ENCODE data around the gene STK17A. TPM values are rescaled to one million over a fixed set of nuclear protein-coding genes. Genes with fewer than 3 reads are reported as not detected.

STK17A gene
- total RNA-seq, 2 experiments from 2014 or later = 25.8 to 28.7 TPM

- H3K4me3 ChIP-seq (ENCODE audit: low read depth, low read length, poor library complexity, severe bottlenecking) = no peak overlapping the region
- DNase-seq (ENCODE audit: low spot score) = no peak
- no peak overlapping the region for H3K4me2 ChIP-seq (ENCODE audit: low read length)
- no peak overlapping the region for H3K27ac ChIP-seq (ENCODE audit: low read depth, low read length, poor library complexity, severe bottlenecking)
- no peaks in the 10 kb centered on the region for H3K4me1 ChIP-seq (ENCODE audit: insufficient read depth, low read length, poor library complexity, severe bottlenecking)
- CTCF ChIA-PET (ENCODE audit: unreplicated experiment) = no interaction called here
- no peaks in the 10 kb centered on the region for H3K9me3 ChIP-seq (ENCODE audit: low read length)
- POLR2A ChIA-PET = no interaction called here
- no peaks in the 10 kb centered on the region for H4K20me1 ChIP-seq (ENCODE audit: insufficient read depth, low read length)
- no peak for TF ChIP-seq CTCF (conservative IDR thresholded peaks at IDR 0.05; ENCODE audit: low read length)
- no peak for TF ChIP-seq EZH2phosphoT487 (IDR thresholded peaks at IDR 0.05; ENCODE audit: borderline replicate concordance, low read depth, low read length)
- H2AFZ ChIP-seq (ENCODE audit: low read length) = no peak overlapping the region
- intact Hi-C loops (cut with micrococcal nuclease; ENCODE audit: unreplicated experiment) = no loop called here
- H3K79me2 ChIP-seq (ENCODE audit: insufficient read depth, low read depth, low read length) = no peaks in the 10 kb centered on the region
- no peaks in the 10 kb centered on the region for H3K9me2 ChIP-seq (ENCODE audit: insufficient read depth, low read length)
- no TSS peak for BruUV-seq (replicated peaks)
- no peaks in the 10 kb centered on the region for H3K36me3 ChIP-seq (ENCODE audit: insufficient read depth, low read length)
Observed at GRCh38 chr7:43559946-43560335, 23.0 kb upstream of the STK17A start.

GRCh38 chr7:43560742-43561330, 22.1 kb upstream of the STK17A start:
- no peak overlapping the region for H2AFZ ChIP-seq (ENCODE audit: low read length)
- no peaks in the 10 kb centered on the region for H3K9me3 ChIP-seq (ENCODE audit: low read length)
- intact Hi-C loops (cut with micrococcal nuclease; ENCODE audit: unreplicated experiment) = no loop called here
- H3K4me1 ChIP-seq (ENCODE audit: insufficient read depth, low read length, poor library complexity, severe bottlenecking) = no peaks in the 10 kb centered on the region
- H3K36me3 ChIP-seq (ENCODE audit: insufficient read depth, low read length) = no peaks in the 10 kb centered on the region
- H3K79me2 ChIP-seq (ENCODE audit: insufficient read depth, low read depth, low read length) = no peaks in the 10 kb centered on the region
- H3K9me2 ChIP-seq (ENCODE audit: insufficient read depth, low read length) = no peaks in the 10 kb centered on the region
- no peak overlapping the region for H3K4me2 ChIP-seq (ENCODE audit: low read length)
- DNase-seq (ENCODE audit: low spot score) = no peak
- TF ChIP-seq EZH2phosphoT487 (IDR thresholded peaks at IDR 0.05; ENCODE audit: borderline replicate concordance, low read depth, low read length) = no peak
- no peak for TF ChIP-seq CTCF (conservative IDR thresholded peaks at IDR 0.05; ENCODE audit: low read length)
- no peak overlapping the region for H3K4me3 ChIP-seq (ENCODE audit: low read depth, low read length, poor library complexity, severe bottlenecking)
- ChIA-PET POLR2A (no interaction called here), CTCF (ENCODE audit: unreplicated experiment) (no interaction called here)
- no TSS peak for BruUV-seq (replicated peaks)
- H3K27ac ChIP-seq (ENCODE audit: low read depth, low read length, poor library complexity, severe bottlenecking) = no peak overlapping the region
- H4K20me1 ChIP-seq (ENCODE audit: insufficient read depth, low read length) = no peaks in the 10 kb centered on the region

GRCh38 chr7:43562383-43562782, 20.5 kb upstream of the STK17A start:
- no TSS peak for BruUV-seq (replicated peaks)
- CTCF ChIA-PET (ENCODE audit: unreplicated experiment) = no interaction called here

More at GRCh38 chr7:43562383-43562782, 20.5 kb upstream of the STK17A start:
- no peaks in the 10 kb centered on the region for H3K4me1 ChIP-seq (ENCODE audit: insufficient read depth, low read length, poor library complexity, severe bottlenecking)
- H3K79me2 ChIP-seq (ENCODE audit: insufficient read depth, low read depth, low read length) = no peaks in the 10 kb centered on the region
- H2AFZ ChIP-seq (ENCODE audit: low read length) = no peak overlapping the region
- H3K9me2 ChIP-seq (ENCODE audit: insufficient read depth, low read length) = no peaks in the 10 kb centered on the region
- intact Hi-C loops (cut with micrococcal nuclease; ENCODE audit: unreplicated experiment) = no loop called here
- TF ChIP-seq CTCF (conservative IDR thresholded peaks at IDR 0.05; ENCODE audit: low read length) (no peak), EZH2phosphoT487 (IDR thresholded peaks at IDR 0.05; ENCODE audit: borderline replicate concordance, low read depth, low read length) (no peak)
- no peak overlapping the region for H3K27ac ChIP-seq (ENCODE audit: low read depth, low read length, poor library complexity, severe bottlenecking)
- no peaks in the 10 kb centered on the region for H4K20me1 ChIP-seq (ENCODE audit: insufficient read depth, low read length)
- H3K9me3 ChIP-seq (ENCODE audit: low read length) = no peaks in the 10 kb centered on the region
- no peak for DNase-seq (ENCODE audit: low spot score)
- POLR2A ChIA-PET = no interaction called here
- no peaks in the 10 kb centered on the region for H3K36me3 ChIP-seq (ENCODE audit: insufficient read depth, low read length)
- H3K4me3 ChIP-seq (ENCODE audit: low read depth, low read length, poor library complexity, severe bottlenecking) = no peak overlapping the region
- H3K4me2 ChIP-seq (ENCODE audit: low read length) = no peak overlapping the region
